SU-DHL-6 (cell line): Measurements from ENCODE around the gene LARGE2.
A peak's percentile ranks its signal among the peaks of the same experiment; 100 is the strongest.

Experiments
- H2AFZ ChIP-seq: fragments of 200-600 bp; sonication (generic); 2 replicates; pipeline ENCODE4 v1.6.1; 2014; ENCODE audit warnings: low read depth, mild to moderate bottlenecking, moderate library complexity, mixed read lengths, antibody characterized with exemption, low read length; ENCODE audit not compliant: severe bottlenecking
- H3F3A ChIP-seq: fragments of 200-600 bp; shearing (Covaris generic); 2 replicates; pipeline ENCODE4 v1.6.0; 2016; ENCODE audit warnings: antibody characterized with exemption, mild to moderate bottlenecking; ENCODE audit not compliant: insufficient read depth
- H3K27ac ChIP-seq: fragments of 200-600 bp; sonication (generic); 2 replicates; pipeline ENCODE4 v1.5.1; 2016; ENCODE audit warnings: low read depth, mild to moderate bottlenecking, low read length, moderate library complexity, mixed read lengths
- H3K27me3 ChIP-seq: fragments of 200-600 bp; sonication (generic), shearing (Covaris generic); 2 replicates; pipeline ENCODE4 v1.6.0; 2014; ENCODE audit warnings: mild to moderate bottlenecking, low read length
- H3K36me3 ChIP-seq: fragments of 200-600 bp; sonication (generic); 2 replicates; pipeline ENCODE4 v1.6.1; 2014; ENCODE audit warnings: mild to moderate bottlenecking, low read length, mixed read lengths
- H3K4me2 ChIP-seq: fragments of 300-600, 200-600 bp; shearing (Covaris generic), sonication (generic); 2 replicates; pipeline ENCODE4 v1.6.0; 2014; ENCODE audit warnings: low read length, low read depth, mild to moderate bottlenecking; ENCODE audit not compliant: poor library complexity, severe bottlenecking
- H3K4me3 ChIP-seq: fragments of 200-600 bp; sonication (generic); 2 replicates; pipeline ENCODE4 v1.5.1; 2014; ENCODE audit warnings: antibody characterized with exemption, low read length, mild to moderate bottlenecking, mixed read lengths; ENCODE audit not compliant: insufficient read depth, poor library complexity, severe bottlenecking
- H3K79me2 ChIP-seq: fragments of 200-600 bp; sonication (generic); 2 replicates; pipeline ENCODE4 v1.6.1; 2014; ENCODE audit warnings: mild to moderate bottlenecking, low read length, moderate library complexity; ENCODE audit not compliant: insufficient read depth
- H3K9ac ChIP-seq: fragments of 200-600 bp; sonication (generic); 2 replicates; pipeline ENCODE4 v1.7.0; 2014; ENCODE audit warnings: mild to moderate bottlenecking, low read length
- H3K9me2 ChIP-seq: fragments of 200-600 bp; sonication (generic); replicated peaks from 2 replicates; pipeline ENCODE4 v1.6.1; 2014; ENCODE audit warnings: low read length; ENCODE audit not compliant: insufficient read depth
- H3K9me3 ChIP-seq: fragments of 200-600 bp; sonication (generic); 2 replicates; pipeline ENCODE4 v1.6.1; 2014; ENCODE audit warnings: low read length, mixed read lengths; ENCODE audit not compliant: insufficient read depth
- H4K20me1 ChIP-seq: fragments of 200-600 bp; sonication (generic); 2 replicates; pipeline ENCODE4 v1.6.1; 2014; ENCODE audit warnings: low read depth, mild to moderate bottlenecking, antibody characterized with exemption, low read length, moderate library complexity, mixed read lengths
- CTCF ChIP-seq: fragments of 200-600 bp; sonication (generic); IDR thresholded peaks from one replicate; pipeline ENCODE4 v1.5.1; 2017; ENCODE audit warnings: antibody characterized with exemption, mild to moderate bottlenecking, low read length, moderate library complexity; ENCODE audit not compliant: insufficient read depth, poor library complexity, severe bottlenecking
- EZH2phosphoT487 ChIP-seq: fragments of 200-600 bp; sonication (generic), shearing (Covaris generic); conservative IDR thresholded peaks from 2 replicates; pipeline ENCODE4 v1.6.1; 2018; ENCODE audit warnings: mild to moderate bottlenecking, antibody characterized with exemption, low read length, moderate library complexity, mixed read lengths

Gene LARGE2

GRCh38 chr11:45961751-45962240 is 39.3 kb downstream of the LARGE2 start:
- H3K4me3 ChIP-seq, result no peak overlapping the region
- no peak for TF ChIP-seq EZH2phosphoT487
- no peak for TF ChIP-seq CTCF

GRCh38 chr11:45964911-45965389 is 42.5 kb downstream of the LARGE2 start:
- H3F3A ChIP-seq, result 0 out of 2 replicates have a peak, but pooled peaks cover 4% of the 10 kb centered on the region
- no peak overlapping the region for H3K4me3 ChIP-seq
- no peak overlapping the region for H3K4me2 ChIP-seq
- no peaks in the 10 kb centered on the region for H4K20me1 ChIP-seq
- no peak overlapping the region for H3K9ac ChIP-seq
- no peaks in the 10 kb centered on the region for H3K79me2 ChIP-seq
- no peak overlapping the region for H3K27ac ChIP-seq
- no peaks in the 10 kb centered on the region for H3K9me2 ChIP-seq
- no peaks in the 10 kb centered on the region for H3K27me3 ChIP-seq
- H2AFZ ChIP-seq, result peak overlapping the region; percentile 56
- H3K36me3 ChIP-seq, result peaks cover 5% of the 10 kb centered on the region; the same call in 1 of the 2 replicates
- TF ChIP-seq CTCF, result peak; percentile 93
- no peak for TF ChIP-seq EZH2phosphoT487
- H3K9me3 ChIP-seq, result no peaks in the 10 kb centered on the region

More at GRCh38 chr11:45961751-45962240, 39.3 kb downstream of the LARGE2 start:
- Histone ChIP-seq H3K9me3 (no peaks in the 10 kb centered on the region), H3F3A (peaks cover 4% of the 10 kb centered on the region; the same call in 1 of the 2 replicates), H3K27ac (no peak overlapping the region), H3K4me2 (no peak overlapping the region), H3K79me2 (no peaks in the 10 kb centered on the region), H3K9me2 (no peaks in the 10 kb centered on the region), H3K27me3 (no peaks in the 10 kb centered on the region), H3K36me3 (no peaks in the 10 kb centered on the region; the same call in 1 of the 2 replicates), H2AFZ (no peak overlapping the region), H3K9ac (no peak overlapping the region), H4K20me1 (no peaks in the 10 kb centered on the region)

GRCh38 chr11:45967506-45967905 is 45.0 kb downstream of the LARGE2 start:
- Histone ChIP-seq H3K9me2 (no peaks in the 10 kb centered on the region), H2AFZ (no peak overlapping the region), H3F3A (0 out of 2 replicates have a peak, but pooled peaks cover 4% of the 10 kb centered on the region), H3K9me3 (no peaks in the 10 kb centered on the region), H3K4me3 (no peak overlapping the region), H3K36me3 (peaks cover 6% of the 10 kb centered on the region; the same call in 1 of the 2 replicates), H3K27ac (no peak overlapping the region), H3K4me2 (no peak overlapping the region), H3K9ac (no peak overlapping the region), H3K79me2 (no peaks in the 10 kb centered on the region), H4K20me1 (no peaks in the 10 kb centered on the region), H3K27me3 (no peaks in the 10 kb centered on the region)
- TF ChIP-seq CTCF (no peak), EZH2phosphoT487 (no peak)
